PFSK-1 (cell line): ENCODE data around the gene CROCC2.

Experiments used
- FOXP2 ChIP-seq: optimal IDR thresholded peaks from 2 replicates; pipeline ENCODE3; 2011; ENCODE audit warnings: borderline replicate concordance, control low read depth, inconsistent platforms; ENCODE audit not compliant: insufficient read depth; ENCODE audit errors: extremely low read length, extremely low read depth
- POLR2AphosphoS5 ChIP-seq: IDR thresholded peaks from 2 replicates; pipeline ENCODE4 v1.6.1; 2012; ENCODE audit warnings: low read depth, mild to moderate bottlenecking, control low read depth, low read length, moderate library complexity
- SIN3A ChIP-seq: IDR thresholded peaks from 2 replicates; pipeline ENCODE4 v1.6.1; 2012; ENCODE audit warnings: mild to moderate bottlenecking, low read length, moderate library complexity, borderline replicate concordance; ENCODE audit not compliant: insufficient read depth
- TAF1 ChIP-seq: IDR thresholded peaks from 2 replicates; pipeline ENCODE4 v1.6.1; 2012; ENCODE audit warnings: low read length, control low read depth, borderline replicate concordance; ENCODE audit not compliant: insufficient read depth
- TF ChIP-seq, protein P1 (sequence below), 2 experiments: IDR thresholded peaks; 2 replicates each; pipeline versions ENCODE4 v1.6.1 to v1.8.0; 2011 to 2012; ENCODE audit warnings: low read depth in 2 of 2, low read length in 2 of 2, control low read depth in 1 of 2, inconsistent platforms in 1 of 2, mild to moderate bottlenecking in 1 of 2, moderate library complexity in 1 of 2; ENCODE audit not compliant: insufficient read depth in 1 of 2

CROCC2 gene

GRCh38 chr2:240869956-240870875 lies 35.9 kb upstream of the CROCC2 start:
- TF ChIP-seq POLR2AphosphoS5 (no peak), SIN3A (no peak), TAF1 (no peak)
- TF ChIP-seq, protein P1, sequence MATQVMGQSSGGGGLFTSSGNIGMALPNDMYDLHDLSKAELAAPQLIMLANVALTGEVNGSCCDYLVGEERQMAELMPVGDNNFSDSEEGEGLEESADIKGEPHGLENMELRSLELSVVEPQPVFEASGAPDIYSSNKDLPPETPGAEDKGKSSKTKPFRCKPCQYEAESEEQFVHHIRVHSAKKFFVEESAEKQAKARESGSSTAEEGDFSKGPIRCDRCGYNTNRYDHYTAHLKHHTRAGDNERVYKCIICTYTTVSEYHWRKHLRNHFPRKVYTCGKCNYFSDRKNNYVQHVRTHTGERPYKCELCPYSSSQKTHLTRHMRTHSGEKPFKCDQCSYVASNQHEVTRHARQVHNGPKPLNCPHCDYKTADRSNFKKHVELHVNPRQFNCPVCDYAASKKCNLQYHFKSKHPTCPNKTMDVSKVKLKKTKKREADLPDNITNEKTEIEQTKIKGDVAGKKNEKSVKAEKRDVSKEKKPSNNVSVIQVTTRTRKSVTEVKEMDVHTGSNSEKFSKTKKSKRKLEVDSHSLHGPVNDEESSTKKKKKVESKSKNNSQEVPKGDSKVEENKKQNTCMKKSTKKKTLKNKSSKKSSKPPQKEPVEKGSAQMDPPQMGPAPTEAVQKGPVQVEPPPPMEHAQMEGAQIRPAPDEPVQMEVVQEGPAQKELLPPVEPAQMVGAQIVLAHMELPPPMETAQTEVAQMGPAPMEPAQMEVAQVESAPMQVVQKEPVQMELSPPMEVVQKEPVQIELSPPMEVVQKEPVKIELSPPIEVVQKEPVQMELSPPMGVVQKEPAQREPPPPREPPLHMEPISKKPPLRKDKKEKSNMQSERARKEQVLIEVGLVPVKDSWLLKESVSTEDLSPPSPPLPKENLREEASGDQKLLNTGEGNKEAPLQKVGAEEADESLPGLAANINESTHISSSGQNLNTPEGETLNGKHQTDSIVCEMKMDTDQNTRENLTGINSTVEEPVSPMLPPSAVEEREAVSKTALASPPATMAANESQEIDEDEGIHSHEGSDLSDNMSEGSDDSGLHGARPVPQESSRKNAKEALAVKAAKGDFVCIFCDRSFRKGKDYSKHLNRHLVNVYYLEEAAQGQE (IDR thresholded peaks at IDR 0.05; ENCODE audit: insufficient read depth in 1 of 2, low read depth in 2 of 2, low read length in 2 of 2) = no peak

- TF ChIP-seq SIN3A (no peak), FOXP2 (no peak), POLR2AphosphoS5 (no peak), TAF1 (no peak)
- TF ChIP-seq, protein P1 (IDR thresholded peaks at IDR 0.05; ENCODE audit: insufficient read depth in 1 of 2, low read depth in 2 of 2, low read length in 2 of 2) = no peak
These were observed 34.8 kb upstream of the CROCC2 start for GRCh38 chr2:240871071-240871958.

GRCh38 chr2:240872317-240873097 lies 33.6 kb upstream of the CROCC2 start:
- TF ChIP-seq FOXP2 (no peak), POLR2AphosphoS5 (no peak), TAF1 (no peak), SIN3A (no peak)
- TF ChIP-seq, protein P1 (IDR thresholded peaks at IDR 0.05; ENCODE audit: insufficient read depth in 1 of 2, low read depth in 2 of 2, low read length in 2 of 2) = no peak

DNA sequence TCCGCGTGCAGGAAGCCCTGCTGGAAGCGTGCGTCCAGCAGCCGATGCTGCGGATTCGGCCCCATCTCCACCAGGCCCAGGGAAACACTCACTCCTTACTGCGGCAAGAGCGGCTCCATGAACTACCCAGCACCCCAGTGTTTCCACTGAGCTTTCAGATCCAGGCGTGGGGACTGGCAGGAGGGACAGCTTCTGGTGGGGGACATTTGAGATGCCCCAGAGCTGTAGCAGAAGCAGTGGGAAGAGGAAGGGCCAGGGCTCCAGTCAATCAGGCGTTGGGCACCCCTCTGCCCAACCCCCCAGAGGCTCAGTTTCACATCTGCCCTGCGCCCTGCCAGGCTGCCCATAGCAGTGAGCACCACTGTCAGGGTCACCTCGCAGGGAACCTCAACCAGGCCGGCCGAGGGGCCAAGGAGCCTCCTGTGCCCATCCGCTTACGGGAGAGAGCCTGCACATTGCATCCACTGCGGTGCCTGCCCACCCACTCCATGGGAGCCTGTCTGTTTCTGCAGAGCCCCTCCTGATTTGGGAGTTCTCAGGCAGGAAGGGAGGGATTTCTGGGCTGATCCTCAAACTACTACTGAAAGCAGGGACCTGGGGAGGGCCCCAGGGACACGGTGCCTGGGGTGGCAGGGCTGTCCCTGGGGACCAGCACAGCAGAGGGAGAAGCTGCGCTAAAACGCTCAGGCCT lies 32.9 kb upstream of the CROCC2 start:
- no peak for TF ChIP-seq FOXP2
- TF ChIP-seq POLR2AphosphoS5 = no peak
- TF ChIP-seq TAF1 = no peak
- TF ChIP-seq SIN3A = no peak
- TF ChIP-seq, protein P1 (IDR thresholded peaks at IDR 0.05; ENCODE audit: insufficient read depth in 1 of 2, low read depth in 2 of 2, low read length in 2 of 2) = no peak
